ENCODE results near the gene ITCH.

DNA sequence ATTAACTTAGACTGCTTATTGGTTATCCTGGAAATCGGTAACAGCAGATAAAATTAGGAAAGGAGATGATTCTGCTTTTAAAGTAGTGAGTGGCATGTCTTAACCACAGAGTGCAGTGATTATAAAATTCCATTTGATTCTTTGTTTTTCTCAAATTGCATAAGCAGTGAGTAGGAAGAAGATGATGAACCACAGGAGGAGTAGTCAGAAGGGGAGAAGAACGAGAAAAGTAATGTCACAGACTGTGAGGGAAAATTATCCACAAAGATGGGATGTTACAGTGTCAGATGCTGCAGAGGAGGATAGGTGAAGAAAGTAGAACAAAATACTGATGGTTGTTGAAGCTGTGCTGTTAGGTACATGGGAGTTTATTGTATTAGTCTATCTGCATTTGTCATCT, 63.0 kb downstream of the ITCH start:
- TF ChIP-seq, protein P1, sequence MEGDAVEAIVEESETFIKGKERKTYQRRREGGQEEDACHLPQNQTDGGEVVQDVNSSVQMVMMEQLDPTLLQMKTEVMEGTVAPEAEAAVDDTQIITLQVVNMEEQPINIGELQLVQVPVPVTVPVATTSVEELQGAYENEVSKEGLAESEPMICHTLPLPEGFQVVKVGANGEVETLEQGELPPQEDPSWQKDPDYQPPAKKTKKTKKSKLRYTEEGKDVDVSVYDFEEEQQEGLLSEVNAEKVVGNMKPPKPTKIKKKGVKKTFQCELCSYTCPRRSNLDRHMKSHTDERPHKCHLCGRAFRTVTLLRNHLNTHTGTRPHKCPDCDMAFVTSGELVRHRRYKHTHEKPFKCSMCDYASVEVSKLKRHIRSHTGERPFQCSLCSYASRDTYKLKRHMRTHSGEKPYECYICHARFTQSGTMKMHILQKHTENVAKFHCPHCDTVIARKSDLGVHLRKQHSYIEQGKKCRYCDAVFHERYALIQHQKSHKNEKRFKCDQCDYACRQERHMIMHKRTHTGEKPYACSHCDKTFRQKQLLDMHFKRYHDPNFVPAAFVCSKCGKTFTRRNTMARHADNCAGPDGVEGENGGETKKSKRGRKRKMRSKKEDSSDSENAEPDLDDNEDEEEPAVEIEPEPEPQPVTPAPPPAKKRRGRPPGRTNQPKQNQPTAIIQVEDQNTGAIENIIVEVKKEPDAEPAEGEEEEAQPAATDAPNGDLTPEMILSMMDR (conservative IDR thresholded peaks at IDR 0.05; ENCODE audit: low read length) = no peak
- TF ChIP-seq EZH2phosphoT487 (IDR thresholded peaks at IDR 0.05; ENCODE audit: borderline replicate concordance, low read depth, low read length) = no peak
